HG02623 (cell line): Measurements from ENCODE around the gene ZNF10.

Experiments used
- ATAC-seq: cut with Tn5 transposase; IDR thresholded peaks from one replicate; pipeline ENCODE4 v1.9.1; 2021; ENCODE audit warnings: moderate library complexity; ENCODE audit not compliant: unreplicated experiment

ZNF10 gene

DNA sequence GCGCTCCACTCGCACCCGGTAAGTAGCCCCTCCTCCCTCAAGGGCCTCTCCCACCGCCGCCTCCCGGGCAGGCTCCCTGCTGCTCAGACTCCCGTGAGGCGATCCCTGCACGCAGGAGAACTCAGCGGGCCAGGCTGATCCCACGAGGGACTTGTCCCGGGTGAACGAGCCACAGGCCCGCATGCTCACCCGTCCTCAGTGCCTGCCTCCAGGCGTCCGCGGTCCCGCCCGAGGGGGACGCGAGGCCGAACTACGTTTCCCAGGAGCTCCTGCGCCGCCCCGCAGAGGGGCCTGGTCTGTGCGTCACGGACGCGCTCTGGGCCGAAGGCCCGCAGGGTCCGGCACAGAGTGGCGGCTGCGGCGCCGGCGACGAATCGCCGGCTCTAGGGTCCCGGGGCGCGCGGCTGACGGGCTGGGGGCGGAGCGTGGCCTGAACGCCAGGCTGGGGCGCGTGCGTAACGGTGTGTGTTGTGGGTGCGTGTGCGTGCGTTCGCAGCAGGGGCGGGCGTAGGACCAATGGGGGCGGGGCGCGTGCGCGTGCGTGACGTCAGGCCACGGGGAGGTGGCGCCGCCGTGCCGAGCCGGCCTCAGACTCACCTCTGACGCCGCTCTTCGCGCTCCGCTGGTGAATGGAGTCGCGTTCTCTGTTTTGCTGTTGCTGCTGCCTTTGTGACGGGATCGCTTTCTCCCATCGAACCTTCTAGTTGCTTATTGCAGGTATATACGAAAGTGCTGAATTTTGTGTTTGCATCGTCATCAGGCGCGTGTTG, at the start of gene ZNF10, which contains the start of gene ZNF891:
TSS of gene ZNF10 (plus strand) at position 590 of the 770 bp plus-strand sequence. CDS start 13,866 bp downstream, outside the sequence.
TSS of gene ZNF891 (minus strand) at position 237 of the 770 bp plus-strand sequence. CDS start 8,356 bp downstream, outside the sequence.
- peak; percentile 91 for ATAC-seq

DNA sequence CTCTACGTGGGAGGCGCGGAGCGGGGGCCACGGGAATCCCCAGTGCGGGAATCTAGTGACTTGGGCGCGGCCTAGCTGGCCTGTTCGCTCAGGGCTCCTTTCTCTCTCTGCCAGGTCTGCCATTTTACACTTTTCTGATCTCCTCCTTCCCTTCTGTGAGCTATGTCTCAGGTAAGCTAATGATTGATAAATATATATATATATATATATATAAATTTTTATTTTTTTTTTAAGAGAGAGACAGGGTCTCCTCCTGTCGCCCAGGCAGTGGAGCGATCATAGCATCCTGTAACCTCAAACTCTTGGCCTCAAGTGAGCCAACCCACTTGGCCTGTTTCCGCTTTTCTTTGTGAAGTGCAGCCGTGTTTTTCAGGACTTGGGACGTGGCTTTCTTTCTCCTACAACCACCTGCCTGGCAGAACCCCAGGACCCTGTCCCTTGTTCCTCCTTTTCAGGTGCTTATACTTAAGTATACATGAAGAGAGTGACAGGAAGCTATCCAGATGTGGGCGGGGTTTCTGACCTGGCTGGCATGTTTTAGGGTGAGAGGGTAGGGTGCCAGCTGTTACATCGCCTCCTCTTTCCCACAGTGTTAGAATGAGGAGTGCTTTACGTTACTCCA, 49.2 kb upstream of the ZNF10 start:
- no peak for ATAC-seq

DNA sequence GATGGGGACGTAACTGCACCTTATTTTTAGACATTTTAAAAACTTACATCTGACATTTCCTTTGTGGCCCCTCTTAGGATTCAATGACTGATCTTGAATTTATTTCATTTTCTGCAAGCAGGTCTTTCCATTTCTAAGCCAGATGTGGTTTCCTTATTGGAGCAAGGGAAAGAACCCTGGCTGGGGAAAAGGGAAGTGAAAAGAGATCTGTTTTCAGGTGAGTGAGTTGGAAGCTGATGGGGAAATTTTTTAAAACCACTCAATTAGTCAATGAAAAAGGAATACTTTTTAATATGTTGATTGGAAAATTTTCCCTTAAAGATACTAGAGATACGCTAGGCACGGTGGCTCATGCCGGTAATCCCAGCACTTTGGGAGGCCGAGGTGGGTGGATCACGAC, 47.1 kb upstream of the ZNF10 start:
- no peak for ATAC-seq

DNA sequence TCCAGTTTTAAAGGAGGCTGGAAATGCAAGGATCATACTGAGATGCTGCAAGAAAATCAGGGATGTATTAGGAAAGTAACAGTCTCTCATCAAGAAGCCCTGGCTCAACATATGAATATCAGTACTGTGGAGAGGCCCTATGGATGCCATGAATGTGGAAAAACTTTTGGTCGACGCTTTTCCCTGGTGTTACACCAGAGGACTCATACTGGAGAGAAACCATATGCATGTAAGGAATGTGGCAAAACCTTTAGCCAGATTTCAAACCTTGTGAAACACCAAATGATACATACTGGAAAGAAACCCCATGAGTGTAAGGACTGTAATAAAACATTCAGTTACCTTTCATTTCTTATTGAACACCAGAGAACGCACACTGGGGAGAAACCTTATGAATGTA, 24.8 kb upstream of the ZNF10 start:
- no peak for ATAC-seq

DNA sequence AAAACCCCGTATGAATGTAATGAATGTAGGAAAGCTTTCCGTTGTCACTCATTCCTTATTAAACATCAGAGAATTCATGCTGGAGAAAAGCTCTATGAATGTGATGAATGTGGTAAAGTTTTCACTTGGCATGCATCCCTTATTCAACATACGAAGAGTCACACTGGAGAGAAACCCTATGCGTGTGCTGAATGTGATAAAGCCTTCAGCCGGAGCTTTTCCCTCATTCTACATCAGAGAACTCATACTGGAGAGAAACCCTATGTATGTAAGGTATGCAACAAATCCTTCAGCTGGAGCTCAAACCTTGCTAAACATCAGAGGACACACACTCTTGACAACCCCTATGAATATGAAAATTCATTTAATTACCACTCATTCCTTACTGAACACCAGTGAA, 24.2 kb upstream of the ZNF10 start:
- ATAC-seq: no peak

DNA sequence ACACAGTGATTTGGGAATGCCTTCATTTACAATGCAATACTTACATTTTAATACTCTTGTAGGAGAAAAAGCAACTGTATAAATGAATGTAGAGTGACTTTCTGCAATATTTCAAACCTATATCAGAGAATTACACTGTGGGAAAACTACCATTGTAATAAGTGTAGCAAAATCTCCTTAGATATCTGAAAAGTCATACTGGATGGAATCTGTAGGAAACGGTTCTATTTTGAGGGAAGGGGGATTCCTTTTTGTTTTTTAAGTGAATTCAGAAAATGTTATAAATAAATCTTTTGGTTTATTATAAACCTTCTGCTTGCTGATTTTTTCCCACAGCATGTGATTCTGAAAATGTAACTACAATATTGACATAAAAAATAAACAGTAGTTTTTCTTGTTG, 23.3 kb upstream of the ZNF10 start:
- ATAC-seq: no peak

DNA sequence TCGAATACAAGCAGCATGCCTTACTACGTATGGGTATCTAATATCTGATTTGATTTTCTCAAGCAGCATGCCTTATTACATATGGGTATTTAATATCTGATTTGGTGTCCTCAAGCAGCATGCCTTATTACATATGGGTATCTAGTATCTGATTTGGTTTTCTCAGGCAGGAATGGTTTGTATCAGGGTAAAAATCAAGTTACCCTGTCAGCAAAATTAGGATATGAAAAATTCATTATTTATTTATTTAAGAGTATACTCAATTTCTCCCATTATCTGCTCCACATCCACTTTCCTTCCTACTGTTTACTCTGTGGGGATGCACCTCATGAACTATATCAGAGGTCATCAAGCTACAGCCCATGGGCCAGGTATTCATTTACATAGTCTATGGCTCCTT, 22.3 kb upstream of the ZNF10 start:
- ATAC-seq: no peak

DNA sequence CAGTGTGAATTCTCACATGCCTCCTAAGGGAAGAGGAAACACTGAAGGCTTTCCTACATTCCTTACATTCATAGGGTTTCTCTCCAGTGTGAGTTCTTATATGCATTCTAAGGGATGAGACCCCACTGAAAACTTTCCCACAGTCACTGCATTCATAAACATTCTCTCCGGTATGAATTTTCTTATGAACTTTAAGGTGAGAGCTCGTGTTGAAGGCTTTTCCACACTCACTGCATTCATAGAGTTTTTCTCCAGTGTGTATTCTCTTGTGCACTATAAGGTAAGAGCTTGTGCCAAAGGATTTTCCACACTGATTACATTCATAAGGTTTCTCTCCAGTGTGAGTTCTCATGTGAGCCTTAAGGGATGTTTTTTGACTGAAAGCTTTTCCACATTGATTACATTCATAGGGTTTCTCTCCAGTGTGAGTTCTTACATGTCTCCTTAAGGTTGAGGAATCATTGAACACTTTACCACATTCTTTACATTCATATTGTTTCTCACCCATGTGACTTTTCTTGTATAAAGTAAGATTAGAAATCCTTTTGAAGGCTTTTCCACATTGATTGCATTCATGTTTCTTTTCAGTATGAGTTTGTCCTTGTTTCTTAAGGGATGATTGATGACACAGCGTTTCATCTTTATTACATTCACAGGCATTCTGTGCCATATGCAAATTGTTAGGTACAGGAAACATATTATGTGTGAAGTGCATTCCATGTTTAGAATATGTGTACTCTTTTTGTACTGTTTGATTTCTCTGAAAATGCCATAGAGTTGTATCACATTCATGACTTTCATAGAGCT, 9.8 kb upstream of the ZNF10 start:
- no peak for ATAC-seq

DNA sequence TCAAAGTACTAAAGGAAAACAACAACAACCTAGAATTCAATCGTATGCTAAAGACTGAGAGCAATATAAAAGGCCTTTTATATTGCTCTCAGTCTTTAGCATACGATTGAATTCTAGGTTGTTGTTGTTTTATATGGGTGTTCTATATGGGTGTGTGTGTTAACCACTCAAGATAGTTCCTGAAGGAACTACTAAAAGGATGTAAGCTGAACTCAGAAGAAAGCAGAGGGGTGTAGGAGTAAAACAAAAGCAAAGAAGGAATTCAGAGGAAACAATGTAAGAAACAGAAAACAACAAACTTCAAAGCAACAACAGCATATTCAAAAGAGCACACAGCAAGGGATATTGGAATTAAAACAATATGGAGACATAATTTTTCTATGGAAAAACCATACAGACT, 5.8 kb upstream of the ZNF10 start:
- ATAC-seq: no peak

DNA sequence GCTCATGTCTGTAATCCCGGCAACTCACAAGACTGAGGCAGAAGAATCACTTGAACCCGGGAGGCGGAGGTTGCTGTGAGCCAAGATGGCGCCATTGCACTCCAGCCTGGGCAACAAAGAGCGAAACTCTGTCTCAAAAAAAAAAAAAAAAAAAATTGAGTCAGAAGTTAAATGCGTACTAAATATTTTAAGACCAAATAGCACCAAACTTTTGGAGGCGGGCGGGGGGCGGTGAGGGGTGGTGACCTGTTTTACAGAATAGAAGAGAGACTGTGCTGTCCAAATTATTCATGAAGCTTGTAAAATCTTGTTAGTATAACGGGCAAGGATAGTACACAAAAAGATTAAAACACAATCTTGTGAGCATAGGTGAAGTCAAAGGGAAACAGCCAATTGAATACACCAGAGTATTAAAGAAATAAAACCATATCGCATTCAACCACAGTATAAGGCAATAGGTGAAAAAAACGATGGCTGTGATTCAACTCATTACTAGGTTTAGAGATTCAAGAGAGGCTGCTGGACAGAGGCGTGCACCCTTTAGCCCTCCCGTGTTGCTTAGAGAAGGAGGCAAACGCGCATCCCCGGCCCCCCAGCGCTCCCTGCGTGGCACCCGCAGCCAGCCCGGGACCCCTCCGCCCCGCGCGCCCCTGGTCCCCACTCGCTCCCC, 924 bp upstream of the ZNF10 start:
- ATAC-seq: peak; percentile 1

DNA sequence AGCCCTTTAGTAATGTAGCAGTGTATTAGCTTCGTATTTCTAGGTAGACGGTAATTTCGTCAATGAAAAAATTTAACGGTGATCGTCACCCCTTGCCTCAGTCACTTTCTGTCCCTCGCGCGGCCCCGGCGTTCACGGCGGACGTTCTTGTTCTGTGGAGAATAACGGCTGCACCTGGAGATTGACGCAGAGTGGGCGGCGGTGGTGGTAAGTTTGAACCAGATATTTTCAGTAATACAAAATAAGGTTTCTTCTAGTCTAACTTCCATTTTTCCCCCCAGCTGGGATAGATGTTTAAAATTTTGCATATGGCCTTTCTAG, 341 bp downstream of the ZNF10 start:
- ATAC-seq: no peak

DNA sequence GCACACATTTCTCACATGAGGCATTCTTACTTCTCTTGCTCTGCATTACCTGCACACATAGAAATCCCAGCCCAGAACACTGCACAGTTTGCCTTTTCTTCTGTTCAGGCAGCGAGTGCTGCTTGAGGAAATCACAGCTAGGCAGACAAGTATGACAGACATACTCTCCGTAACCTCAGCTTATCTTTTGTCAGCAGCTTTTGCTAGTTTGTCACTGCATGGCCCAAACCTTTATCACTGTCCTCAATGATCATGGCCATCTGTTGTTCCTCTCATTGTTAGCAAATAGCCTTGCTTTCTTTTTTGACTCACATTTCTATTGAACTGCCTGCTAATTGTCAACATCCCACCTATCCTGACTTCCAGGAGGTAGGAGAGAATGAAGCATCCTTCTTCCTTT, 5.3 kb downstream of the ZNF10 start:
- no peak for ATAC-seq

DNA sequence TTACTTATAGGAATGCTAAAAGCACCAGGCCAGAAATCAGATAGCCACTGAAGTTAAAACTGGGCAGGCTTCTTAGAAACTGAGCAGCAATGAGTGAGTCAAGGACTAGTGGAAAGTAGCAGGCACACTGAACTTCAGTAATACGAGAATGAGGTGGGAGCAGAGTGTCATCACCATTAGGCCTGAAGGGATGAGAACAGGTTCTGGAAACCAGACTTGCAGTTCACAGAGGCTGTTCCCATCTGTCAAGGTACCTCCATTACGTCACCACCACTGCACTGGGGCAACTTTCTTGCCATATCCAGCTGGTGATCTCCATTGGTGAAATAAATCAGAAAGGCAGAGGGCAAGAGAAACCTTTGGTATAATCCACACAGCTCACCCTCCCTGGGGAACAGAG, 15.6 kb downstream of the ZNF10 start:
- ATAC-seq: no peak

DNA sequence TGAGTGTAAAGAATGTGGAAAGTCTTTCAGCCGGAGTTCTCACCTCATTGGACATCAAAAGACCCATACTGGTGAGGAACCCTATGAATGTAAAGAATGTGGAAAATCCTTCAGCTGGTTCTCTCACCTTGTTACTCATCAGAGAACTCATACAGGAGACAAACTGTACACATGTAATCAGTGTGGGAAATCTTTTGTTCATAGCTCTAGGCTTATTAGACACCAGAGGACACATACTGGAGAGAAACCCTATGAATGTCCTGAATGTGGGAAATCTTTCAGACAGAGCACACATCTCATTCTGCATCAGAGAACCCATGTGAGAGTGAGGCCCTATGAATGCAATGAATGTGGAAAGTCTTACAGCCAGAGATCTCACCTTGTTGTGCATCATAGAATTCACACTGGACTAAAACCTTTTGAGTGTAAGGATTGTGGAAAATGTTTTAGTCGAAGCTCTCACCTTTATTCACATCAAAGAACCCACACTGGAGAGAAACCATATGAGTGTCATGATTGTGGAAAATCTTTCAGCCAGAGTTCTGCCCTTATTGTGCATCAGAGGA, 25.8 kb downstream of the ZNF10 start:
- ATAC-seq: no peak

DNA sequence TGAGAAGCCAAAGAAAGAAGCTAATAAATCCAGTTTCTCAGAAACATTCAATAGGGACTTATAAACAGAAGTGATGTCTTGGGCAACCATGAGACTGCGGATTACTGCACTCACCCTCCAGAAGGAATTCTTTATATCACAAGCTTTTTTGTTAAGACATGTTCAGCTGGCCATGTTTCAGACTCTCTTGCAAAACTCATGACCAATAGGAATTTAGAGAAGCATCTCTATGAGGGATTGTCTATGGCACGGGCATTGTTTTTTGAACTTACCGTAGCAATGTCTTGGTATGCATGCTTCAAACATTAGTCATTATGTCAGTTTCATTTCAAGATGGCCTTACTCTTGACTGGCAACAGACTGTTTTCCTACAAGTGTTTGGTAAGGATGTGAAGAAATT, 35.3 kb downstream of the ZNF10 start:
- ATAC-seq: no peak

DNA sequence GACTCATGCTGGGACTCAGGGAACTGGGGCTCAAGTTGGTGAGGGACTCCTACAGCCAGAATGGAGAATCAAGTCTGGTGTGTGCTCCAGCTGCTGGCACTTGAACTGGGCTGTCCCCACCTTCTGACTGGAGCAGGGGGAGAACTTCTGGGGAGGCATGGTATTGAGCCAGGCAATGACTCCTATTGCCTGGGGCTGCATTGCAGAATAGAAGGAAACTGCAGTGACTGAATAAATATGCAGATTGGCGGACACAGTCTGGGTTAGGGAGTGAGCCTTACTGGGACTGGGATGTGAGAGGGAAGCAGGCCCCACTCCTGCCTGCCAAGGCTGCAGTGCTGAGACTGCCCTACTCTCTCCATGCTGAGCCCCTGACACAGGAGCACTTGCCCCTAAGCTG, 42.1 kb downstream of the ZNF10 start:
- no peak for ATAC-seq

DNA sequence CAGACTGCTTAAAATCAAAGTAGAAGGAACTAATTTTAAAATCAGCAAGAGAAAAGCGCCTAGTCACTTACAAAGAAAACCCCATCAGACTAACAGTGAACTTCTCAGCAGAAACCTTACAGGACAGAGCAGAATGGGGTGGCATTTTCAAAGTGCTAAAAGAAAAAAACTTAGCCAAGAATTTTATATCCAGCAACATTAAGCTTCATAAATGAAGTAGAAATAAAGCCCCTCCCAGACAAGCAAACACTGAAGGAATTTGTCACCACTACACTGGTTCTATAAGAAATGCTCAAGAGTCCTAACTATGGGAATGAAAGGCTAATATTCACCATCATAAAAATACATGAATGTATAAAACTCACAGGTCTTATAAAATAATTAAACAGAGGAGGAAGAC, 44.5 kb downstream of the ZNF10 start:
- ATAC-seq: no peak

DNA sequence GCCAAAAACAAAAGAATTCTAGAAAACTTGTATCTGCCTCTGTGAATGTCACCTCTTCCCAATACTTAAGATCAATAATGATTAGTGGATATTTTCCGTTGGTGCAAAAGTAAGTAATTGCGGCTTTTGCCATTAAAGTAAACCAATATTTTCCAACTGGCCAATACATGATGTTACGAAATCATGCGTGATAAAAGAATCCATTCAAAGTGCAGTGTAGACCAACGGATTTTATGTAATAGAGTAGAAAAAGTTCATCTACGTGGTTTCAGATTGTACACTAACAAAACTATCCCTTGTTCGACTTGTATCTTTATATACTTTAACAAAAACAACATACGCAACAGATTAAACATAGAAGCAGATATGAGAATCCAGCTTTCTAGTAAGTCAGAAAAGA, 50.2 kb downstream of the ZNF10 start:
- ATAC-seq: no peak

DNA sequence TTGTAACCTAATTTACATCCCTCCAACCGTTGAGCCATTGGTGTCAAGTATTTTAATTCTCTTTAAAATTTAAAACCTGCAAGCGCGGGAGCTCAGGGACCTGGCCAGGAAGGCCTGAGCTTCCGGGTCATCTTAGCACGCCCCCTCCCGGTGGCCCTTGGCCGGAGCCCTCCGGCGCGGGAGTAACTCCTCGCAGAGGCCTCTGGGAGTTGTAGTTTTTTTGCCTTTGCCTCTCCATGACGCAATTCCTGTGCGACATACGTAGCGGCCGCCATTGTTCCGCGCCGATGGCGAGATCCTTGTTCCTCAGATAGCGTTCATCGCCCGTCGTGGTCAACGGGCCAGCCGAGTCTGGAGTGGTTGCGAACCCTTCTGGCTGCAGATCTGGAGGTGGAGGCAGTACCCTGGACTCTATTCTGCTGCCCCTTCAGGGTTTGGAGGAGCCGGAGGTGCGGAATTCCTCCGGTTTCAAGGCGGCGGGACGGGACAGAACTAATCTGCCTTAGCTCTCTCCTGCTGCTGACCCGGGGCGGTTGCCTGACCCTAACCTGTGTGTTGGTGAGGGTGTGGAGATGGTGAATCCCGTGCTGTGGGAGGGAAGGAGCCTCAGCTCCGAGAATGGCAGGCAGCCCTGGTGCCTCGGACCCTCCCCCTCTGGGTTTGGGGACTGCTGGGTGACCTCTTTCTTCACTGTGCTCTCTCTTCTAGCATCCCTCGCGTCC, 51.0 kb downstream of the ZNF10 start, which contains the start of gene ZNF268:
TSS of gene ZNF268 (plus strand) at position 258 of the 722 bp plus-strand sequence. CDS start 503 bp downstream, outside the sequence.
- peak; percentile 88 for ATAC-seq

DNA sequence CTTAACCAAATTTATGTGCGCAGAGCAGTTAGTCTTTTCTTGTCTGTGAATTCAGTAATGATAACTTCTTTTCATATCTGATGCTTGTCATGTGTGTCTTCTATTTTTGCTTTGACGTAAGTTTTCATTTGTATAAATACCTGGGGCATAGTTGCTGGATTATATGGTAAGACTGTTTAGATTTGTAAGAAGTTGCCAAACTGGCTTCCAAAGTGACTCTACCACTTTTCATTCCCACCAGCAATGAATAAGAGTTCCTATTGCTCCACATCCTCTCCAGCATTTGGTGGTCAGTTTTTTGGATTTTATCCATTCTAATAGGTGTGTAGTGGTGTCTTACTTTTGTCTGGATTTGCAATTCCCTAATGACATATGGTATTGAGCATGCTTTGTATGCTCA, 59.7 kb downstream of the ZNF10 start:
- ATAC-seq: no peak
